Airway epithelial cell (primary cell): ENCODE data around the gene GPR155. TPM values are rescaled to one million over a fixed set of nuclear protein-coding genes. Genes with fewer than 3 reads are reported as not detected.

Source experiments
- total RNA-seq: library from RNA; depleted of rRNA; stranded (reverse); fragments of >200 nt; gene quantifications from 2 replicates; pipeline ENCODE4 v1.2.3, GENCODE V29; 2015

GPR155 gene, protein sequence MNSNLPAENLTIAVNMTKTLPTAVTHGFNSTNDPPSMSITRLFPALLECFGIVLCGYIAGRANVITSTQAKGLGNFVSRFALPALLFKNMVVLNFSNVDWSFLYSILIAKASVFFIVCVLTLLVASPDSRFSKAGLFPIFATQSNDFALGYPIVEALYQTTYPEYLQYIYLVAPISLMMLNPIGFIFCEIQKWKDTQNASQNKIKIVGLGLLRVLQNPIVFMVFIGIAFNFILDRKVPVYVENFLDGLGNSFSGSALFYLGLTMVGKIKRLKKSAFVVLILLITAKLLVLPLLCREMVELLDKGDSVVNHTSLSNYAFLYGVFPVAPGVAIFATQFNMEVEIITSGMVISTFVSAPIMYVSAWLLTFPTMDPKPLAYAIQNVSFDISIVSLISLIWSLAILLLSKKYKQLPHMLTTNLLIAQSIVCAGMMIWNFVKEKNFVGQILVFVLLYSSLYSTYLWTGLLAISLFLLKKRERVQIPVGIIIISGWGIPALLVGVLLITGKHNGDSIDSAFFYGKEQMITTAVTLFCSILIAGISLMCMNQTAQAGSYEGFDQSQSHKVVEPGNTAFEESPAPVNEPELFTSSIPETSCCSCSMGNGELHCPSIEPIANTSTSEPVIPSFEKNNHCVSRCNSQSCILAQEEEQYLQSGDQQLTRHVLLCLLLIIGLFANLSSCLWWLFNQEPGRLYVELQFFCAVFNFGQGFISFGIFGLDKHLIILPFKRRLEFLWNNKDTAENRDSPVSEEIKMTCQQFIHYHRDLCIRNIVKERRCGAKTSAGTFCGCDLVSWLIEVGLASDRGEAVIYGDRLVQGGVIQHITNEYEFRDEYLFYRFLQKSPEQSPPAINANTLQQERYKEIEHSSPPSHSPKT
- total RNA-seq = 1.8 and 3.0 TPM in 2 replicates

GRCh38 chr2:174486563-174487107 lies at the start of gene GPR155:
GPR155 (minus strand) TSS chr2:174487029; CDS start chr2:174481956, 5,073 bp downstream.

DNA sequence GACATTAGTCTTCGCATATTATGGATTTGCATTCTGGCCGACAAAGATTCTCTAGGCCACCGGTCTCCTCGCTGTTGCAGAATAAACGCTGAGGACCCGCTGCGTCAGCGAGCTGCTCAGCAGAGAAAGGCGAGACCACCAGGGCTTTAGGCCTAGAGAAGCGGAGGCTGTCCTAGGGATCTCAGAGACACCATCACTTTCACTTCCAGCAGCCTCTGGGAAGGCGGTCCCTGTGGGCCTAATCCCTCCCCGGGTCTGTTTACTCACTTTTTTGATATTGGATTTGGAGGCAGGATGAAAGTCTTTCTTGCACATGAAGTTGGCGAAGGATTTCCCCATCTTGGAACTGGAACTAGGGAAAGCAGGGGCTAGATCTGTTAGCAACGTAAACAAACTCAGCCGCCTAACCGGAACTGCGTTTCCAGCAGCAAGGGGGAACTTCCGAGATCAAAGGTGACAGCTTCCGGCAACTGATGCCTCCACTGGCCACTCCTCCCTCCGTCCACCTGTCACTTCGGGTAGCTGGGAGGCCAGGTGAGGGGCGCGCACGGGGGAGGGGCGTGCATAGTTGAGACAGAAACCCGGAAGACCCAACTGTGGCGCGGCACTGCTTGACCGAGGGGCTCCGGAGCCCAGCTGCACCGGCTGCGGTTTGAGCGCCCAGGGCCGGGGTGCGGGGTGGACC lies 91.4 kb downstream of the GPR155 start, which contains the start of gene SCRN3:
TSS of gene SCRN3 (plus strand) at position 447 of the 685 bp plus-strand sequence. CDS start 2,554 bp downstream, outside the sequence.

Other genes starting within 250 kb of the GPR155 start
- 132 and 134 TPM in 2 replicates for gene OLA1, start 238.5 kb downstream of the GPR155 start, total RNA-seq
- not detected in 2 replicates for gene SP9, start 152.1 kb downstream of the GPR155 start, total RNA-seq
- gene SCRN3, start 91.3 kb downstream of the GPR155 start, total RNA-seq = 15.9 and 18.9 TPM in 2 replicates
- 1.3 and 2.9 TPM in 2 replicates for gene WIPF1, start 110.8 kb upstream of the GPR155 start, total RNA-seq